NCI-H146 (cell line): ENCODE results near the gene AFDN.

ENCODE experiments used
- DNase-seq: peaks from one replicate; lab custom pipeline; 2025; lab: John Stamatoyannopoulos, UW

AFDN gene

DNA sequence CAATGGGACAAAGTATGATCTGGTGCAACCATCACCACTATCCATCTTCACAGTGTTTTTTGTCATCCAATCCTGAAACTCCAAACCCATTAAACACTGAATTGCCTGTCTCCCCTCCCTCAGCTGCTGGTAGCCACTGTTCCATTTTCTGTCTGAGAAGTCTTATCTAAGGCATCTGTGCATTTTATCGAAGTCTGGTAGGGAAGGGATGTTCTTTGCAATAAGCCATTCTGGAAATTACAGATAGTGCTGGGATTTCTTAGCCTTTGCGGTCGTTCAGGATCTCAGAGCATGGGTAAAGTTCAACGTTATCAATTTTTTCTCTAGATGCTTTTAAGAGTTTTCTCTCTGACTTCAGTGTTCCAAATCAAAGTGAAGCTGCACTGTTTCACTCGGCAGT is 194.9 kb downstream of the AFDN start:
- DNase-seq, result no peak
